Measurements from ENCODE around the gene CDH22.

The CDH22 gene

DNA sequence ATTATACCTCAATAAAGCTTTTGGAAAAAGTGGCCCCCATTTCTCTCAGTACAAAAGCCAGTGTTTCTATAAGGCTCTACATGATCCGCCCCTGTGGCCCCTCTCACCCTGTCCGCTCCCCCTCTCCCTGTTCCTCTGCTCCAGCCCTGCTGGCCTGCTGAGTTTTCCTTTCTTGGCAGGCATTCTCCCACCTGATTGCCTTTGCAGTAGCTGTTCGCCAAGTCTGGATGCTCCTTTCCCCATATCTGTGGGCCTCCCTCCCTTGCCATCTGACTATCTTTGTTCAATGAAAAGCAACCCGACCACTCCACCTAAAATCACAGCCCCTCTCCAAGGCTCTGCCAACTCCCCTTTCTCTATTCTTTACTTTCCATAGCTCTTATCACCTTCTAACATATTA is 33.2 kb downstream of the CDH22 start:
- Histone ChIP-seq H3K27ac (ENCODE audit: low read length) (no peak overlapping the region), H3K9me3 (ENCODE audit: insufficient read depth, low read length) (no peaks in the 10 kb centered on the region; the same call in 1 of the 2 replicates), H3K4me2 (ENCODE audit: low read length) (no peak overlapping the region), H2AFZ (ENCODE audit: low read depth, low read length) (no peak overlapping the region), H3K27me3 (ENCODE audit: low read depth, low read length) (peaks cover 81% of the 10 kb centered on the region), H3K79me2 (ENCODE audit: low read length) (no peaks in the 10 kb centered on the region), H3K9ac (ENCODE audit: low read length) (no peak overlapping the region), H3K4me3 (ENCODE audit: low read length) (no peak overlapping the region), H3K4me1 (ENCODE audit: low read length) (no peaks in the 10 kb centered on the region), H4K20me1 (ENCODE audit: insufficient read depth, low read length) (no peaks in the 10 kb centered on the region), H3K36me3 (replicated peaks; ENCODE audit: low read depth, low read length) (no peaks in the 10 kb centered on the region)
- TF ChIP-seq, protein P1, sequence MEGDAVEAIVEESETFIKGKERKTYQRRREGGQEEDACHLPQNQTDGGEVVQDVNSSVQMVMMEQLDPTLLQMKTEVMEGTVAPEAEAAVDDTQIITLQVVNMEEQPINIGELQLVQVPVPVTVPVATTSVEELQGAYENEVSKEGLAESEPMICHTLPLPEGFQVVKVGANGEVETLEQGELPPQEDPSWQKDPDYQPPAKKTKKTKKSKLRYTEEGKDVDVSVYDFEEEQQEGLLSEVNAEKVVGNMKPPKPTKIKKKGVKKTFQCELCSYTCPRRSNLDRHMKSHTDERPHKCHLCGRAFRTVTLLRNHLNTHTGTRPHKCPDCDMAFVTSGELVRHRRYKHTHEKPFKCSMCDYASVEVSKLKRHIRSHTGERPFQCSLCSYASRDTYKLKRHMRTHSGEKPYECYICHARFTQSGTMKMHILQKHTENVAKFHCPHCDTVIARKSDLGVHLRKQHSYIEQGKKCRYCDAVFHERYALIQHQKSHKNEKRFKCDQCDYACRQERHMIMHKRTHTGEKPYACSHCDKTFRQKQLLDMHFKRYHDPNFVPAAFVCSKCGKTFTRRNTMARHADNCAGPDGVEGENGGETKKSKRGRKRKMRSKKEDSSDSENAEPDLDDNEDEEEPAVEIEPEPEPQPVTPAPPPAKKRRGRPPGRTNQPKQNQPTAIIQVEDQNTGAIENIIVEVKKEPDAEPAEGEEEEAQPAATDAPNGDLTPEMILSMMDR (IDR thresholded peaks at IDR 0.05; ENCODE audit: low read depth, low read length): no peak
- no peak for TF ChIP-seq EZH2phosphoT487 (IDR thresholded peaks at IDR 0.05; ENCODE audit: low read depth)

DNA sequence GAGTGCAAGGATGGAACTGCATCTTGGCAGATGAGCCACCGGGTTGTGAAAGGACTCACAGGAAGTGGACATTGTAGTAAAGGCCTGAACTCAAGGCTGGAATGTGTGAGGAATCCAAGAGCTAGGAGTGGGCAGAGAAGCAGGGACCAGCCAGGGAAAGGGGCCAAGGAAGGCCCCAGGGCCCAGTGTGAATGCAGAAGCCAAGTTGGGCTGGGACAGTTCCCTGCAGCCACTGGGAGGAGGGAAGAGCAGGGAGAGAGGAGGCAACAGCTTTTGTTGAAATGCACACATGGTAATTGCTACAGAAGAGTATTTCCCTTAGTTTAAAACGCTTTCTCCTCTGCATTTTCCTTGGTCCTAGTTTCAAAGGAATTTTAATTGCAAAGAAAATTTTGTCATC is 34.6 kb downstream of the CDH22 start:
- no peaks in the 10 kb centered on the region for H3K4me1 ChIP-seq (ENCODE audit: low read length)
- H3K9me3 ChIP-seq (ENCODE audit: insufficient read depth, low read length): no peaks in the 10 kb centered on the region; the same call in 1 of the 2 replicates
- H3K27me3 ChIP-seq (ENCODE audit: low read depth, low read length): peaks cover 87% of the 10 kb centered on the region
- no peak overlapping the region for H3K9ac ChIP-seq (ENCODE audit: low read length)
- H3K36me3 ChIP-seq (replicated peaks; ENCODE audit: low read depth, low read length): no peaks in the 10 kb centered on the region
- H3K4me3 ChIP-seq (ENCODE audit: low read length): no peak overlapping the region
- no peaks in the 10 kb centered on the region for H3K79me2 ChIP-seq (ENCODE audit: low read length)
- no peak overlapping the region for H3K27ac ChIP-seq (ENCODE audit: low read length)
- H3K4me2 ChIP-seq (ENCODE audit: low read length): no peak overlapping the region
- TF ChIP-seq, protein P1 (IDR thresholded peaks at IDR 0.05; ENCODE audit: low read depth, low read length): no peak
- no peak for TF ChIP-seq EZH2phosphoT487 (IDR thresholded peaks at IDR 0.05; ENCODE audit: low read depth)
- H4K20me1 ChIP-seq (ENCODE audit: insufficient read depth, low read length): no peaks in the 10 kb centered on the region
- no peak overlapping the region for H2AFZ ChIP-seq (ENCODE audit: low read depth, low read length)

DNA sequence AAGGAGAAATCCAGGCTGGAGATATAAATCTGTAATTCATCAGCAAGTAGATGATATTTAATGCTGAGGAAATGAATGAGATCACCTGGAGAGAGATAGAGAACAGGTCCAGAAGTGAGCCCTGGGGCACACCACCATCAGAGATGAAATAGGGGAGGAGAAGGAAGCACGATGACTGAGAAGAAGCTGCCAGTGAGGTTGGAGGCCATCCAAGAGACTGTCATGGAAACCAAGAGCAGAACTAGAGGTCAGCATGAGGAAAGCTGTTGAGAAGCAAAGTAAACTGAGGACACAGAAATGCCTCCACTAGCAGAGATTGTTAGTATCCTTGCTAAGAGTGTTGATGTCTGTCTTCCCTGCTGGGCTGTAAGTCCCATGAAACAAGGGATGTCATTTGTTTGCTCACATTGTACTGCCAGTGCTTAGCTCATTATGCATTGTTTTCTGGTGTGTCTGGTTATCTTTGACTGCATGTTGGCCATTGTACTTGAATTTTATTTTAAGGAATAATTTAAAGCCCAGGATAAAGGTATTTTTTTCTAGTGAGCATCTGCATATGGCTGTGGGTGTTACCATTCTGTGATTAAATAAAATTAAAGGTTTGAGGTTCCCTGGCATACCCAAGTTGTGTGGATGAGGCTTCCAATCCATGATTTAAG is 35.8 kb downstream of the CDH22 start:
- peaks cover 90% of the 10 kb centered on the region for H3K27me3 ChIP-seq (ENCODE audit: low read depth, low read length)
- H3K36me3 ChIP-seq (replicated peaks; ENCODE audit: low read depth, low read length): no peaks in the 10 kb centered on the region
- no peaks in the 10 kb centered on the region for H3K79me2 ChIP-seq (ENCODE audit: low read length)
- TF ChIP-seq EZH2phosphoT487 (IDR thresholded peaks at IDR 0.05; ENCODE audit: low read depth): no peak
- TF ChIP-seq, protein P1 (IDR thresholded peaks at IDR 0.05; ENCODE audit: low read depth, low read length): no peak
- no peak overlapping the region for H3K4me2 ChIP-seq (ENCODE audit: low read length)
- no peak overlapping the region for H3K27ac ChIP-seq (ENCODE audit: low read length)
- H4K20me1 ChIP-seq (ENCODE audit: insufficient read depth, low read length): no peaks in the 10 kb centered on the region
- no peak overlapping the region for H2AFZ ChIP-seq (ENCODE audit: low read depth, low read length)
- H3K4me3 ChIP-seq (ENCODE audit: low read length): no peak overlapping the region
- no peaks in the 10 kb centered on the region; the same call in 1 of the 2 replicates for H3K9me3 ChIP-seq (ENCODE audit: insufficient read depth, low read length)
- H3K9ac ChIP-seq (ENCODE audit: low read length): no peak overlapping the region
- no peaks in the 10 kb centered on the region for H3K4me1 ChIP-seq (ENCODE audit: low read length)

DNA sequence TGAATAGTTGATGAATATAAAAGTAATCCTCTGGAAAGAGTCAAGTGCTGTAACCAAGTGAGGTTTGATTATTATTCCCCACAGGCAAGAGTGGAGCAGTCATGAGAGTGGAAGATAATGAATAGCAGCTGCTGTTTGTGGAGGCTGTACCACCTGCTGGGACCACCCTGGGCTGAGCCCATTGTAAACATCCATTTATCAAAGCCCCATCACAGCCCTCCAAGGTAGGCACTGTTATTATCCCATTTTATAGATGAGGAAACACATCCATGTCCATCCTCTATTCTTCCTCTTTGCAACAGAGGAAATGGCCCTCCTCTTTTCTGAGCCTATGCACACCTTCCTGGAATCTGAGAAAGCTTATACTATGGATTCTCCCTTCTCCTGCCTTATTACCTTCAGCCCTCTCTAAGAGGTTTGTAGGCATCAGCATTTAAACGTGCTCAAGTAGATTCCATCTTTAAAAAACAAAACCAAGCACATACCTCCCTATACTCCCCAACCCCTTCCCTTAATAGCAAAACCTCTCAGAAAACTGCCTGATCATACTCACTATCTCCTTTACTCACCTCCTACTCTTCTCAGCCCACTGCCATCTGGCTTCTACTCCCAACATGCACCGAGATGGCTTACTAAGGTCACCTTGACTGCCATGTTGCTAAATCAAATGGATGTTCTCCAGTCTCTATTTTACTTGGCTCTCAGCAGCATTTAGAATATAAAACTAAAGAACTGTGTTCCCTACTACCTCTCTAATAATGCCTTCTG is 37.1 kb downstream of the CDH22 start:
- Histone ChIP-seq H3K4me2 (ENCODE audit: low read length) (no peak overlapping the region), H2AFZ (ENCODE audit: low read depth, low read length) (no peak overlapping the region), H3K27me3 (ENCODE audit: low read depth, low read length) (peaks cover 80% of the 10 kb centered on the region), H3K27ac (ENCODE audit: low read length) (no peak overlapping the region), H3K4me3 (ENCODE audit: low read length) (no peak overlapping the region), H3K4me1 (ENCODE audit: low read length) (no peaks in the 10 kb centered on the region), H3K36me3 (replicated peaks; ENCODE audit: low read depth, low read length) (no peaks in the 10 kb centered on the region), H4K20me1 (ENCODE audit: insufficient read depth, low read length) (no peaks in the 10 kb centered on the region), H3K79me2 (ENCODE audit: low read length) (no peaks in the 10 kb centered on the region), H3K9me3 (ENCODE audit: insufficient read depth, low read length) (no peaks in the 10 kb centered on the region; the same call in 1 of the 2 replicates), H3K9ac (ENCODE audit: low read length) (no peak overlapping the region)
- no peak for TF ChIP-seq EZH2phosphoT487 (IDR thresholded peaks at IDR 0.05; ENCODE audit: low read depth)
- TF ChIP-seq, protein P1 (IDR thresholded peaks at IDR 0.05; ENCODE audit: low read depth, low read length): no peak
